Measurements from ENCODE around the gene TMTC2.
"Not testable (repeated sequence)": the region's sequence is repeated elsewhere in the genome, so short reads cannot be mapped to it uniquely, and the experiment has no call there.

Gene TMTC2

GRCh38 chr12:82793751-82794281, 107.1 kb downstream of the TMTC2 start:
- DNase-seq (ENCODE audit: low read depth): no peak

GRCh38 chr12:82797480-82797879, 110.8 kb downstream of the TMTC2 start:
- no peak for DNase-seq (ENCODE audit: low read depth)

DNA sequence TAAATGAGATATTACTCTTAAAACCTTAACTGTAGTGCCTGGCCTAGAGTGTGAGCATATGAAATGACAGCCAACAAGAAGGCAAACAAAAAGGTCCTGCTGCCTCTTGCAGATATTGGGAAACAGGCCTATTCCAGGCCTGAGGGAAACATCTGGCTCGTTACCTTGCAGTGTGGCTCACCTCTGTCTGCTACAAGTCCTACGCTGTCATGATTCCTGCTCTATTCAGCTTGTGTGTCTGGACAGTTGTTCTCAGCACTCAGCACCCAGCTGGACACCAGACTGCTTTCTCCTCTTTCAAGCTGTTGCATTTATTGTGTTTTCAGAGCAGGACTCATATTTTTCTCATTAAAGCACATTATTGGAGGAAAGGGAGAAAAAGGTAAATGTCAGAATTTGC, 113.5 kb downstream of the TMTC2 start:
- no peak for DNase-seq (ENCODE audit: low read depth)

DNA sequence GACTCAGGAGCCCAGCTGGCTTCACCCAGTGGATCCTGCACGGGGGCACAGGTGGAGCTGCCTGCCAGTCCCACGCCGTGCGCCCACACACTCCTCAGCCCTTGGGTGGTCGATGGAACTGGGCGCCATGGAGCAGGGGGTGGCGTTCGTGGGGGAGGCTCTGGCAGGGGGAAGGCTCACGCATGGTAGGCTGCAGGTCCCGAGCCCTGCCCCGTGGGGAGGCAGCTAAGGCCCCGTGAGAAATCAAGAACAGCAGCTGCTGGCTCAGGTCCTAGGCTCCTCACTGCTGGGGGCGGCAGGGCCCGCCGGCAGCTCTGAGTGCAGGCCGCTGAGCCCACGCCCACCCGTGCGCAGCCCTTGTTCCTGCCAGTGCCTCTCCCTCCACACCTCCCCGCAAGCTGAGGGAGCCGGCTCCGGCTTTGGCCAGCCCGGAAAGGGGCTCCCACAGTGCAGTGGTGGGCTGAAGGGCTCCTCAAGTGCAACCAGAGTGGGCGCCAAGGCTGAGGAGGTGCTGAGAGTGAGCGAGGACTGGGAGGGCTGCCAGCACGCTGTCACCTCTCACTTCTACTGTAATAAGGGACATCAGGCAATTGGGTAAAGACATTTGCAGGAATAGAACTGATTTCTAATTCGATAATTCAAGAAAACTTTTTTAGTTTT, 115.4 kb downstream of the TMTC2 start:
- no peak for DNase-seq (ENCODE audit: low read depth)

- DNase-seq (ENCODE audit: low read depth): no peak
Observed at GRCh38 chr12:82803201-82803600, 116.5 kb downstream of the TMTC2 start.

DNA sequence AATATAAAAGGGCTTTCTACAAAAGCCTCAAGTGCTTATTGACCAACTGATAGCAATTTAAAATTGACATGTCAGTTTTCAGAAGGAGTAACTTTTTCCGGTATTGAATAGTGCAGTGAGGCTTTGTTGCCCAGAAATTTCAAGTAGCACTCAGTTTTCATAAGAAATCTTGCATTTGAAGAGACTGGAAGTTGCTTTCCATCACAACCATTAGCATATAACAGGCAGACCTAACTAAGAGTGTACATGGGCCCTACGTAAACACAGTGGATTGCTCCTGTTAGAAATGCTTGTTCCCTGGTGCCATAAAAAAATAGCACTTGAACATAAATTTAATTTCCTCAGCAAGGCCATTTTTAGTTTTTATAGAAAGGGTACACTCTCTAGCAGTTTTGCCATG, 117.9 kb downstream of the TMTC2 start:
- no peak for DNase-seq (ENCODE audit: low read depth)

DNA sequence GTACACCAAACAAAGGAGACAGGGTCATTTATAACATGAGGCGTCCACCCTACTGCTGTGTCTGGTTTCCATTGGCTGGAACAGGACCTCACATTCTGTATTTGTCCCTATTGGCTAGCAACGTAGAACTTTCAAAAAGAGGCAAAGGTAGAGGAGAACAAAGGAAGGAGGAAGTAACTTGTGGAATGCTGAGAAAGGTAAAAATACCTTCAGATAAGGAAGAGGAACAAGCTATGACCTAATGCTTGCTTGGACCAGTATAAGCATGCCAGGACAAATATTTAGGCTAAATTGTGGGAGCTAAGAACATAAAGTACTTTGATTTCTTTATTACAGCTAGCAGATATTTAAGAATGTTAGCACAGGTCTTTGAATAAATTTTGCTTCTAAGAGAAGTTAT, 118.3 kb downstream of the TMTC2 start:
- not testable (repeated sequence) for DNase-seq (ENCODE audit: low read depth)

DNA sequence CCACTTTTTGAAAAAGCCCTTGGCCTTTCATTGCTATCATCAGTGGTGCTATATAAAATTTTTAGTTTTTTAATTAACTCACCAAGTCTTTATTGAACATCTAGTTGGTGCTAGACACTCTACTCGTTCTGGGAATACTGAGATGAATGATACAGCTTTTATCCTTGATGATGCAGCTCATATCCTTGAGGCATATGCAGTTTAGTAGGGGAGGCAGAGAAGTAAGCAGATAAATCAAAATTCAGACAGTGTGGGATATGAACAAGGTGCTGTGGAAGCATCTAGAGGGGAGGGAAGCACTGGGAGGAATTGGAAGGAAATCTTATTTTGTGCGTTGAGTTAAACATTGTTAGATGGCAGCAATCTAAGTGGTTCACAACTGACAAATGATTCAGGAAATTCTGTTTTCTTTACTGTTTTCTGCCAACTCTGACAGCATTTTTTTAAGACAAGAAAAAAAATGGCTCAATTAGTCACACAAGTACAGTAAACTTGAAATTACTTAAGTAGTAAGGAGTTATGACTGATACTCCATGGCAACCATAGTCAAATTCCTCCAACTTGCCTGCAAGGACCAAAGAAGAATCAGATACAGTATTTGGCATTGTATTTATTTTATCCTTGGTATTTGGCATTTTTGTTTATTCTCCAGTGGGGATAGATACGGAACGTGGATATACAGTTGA, 119.2 kb downstream of the TMTC2 start:
- DNase-seq (ENCODE audit: low read depth): no peak

DNA sequence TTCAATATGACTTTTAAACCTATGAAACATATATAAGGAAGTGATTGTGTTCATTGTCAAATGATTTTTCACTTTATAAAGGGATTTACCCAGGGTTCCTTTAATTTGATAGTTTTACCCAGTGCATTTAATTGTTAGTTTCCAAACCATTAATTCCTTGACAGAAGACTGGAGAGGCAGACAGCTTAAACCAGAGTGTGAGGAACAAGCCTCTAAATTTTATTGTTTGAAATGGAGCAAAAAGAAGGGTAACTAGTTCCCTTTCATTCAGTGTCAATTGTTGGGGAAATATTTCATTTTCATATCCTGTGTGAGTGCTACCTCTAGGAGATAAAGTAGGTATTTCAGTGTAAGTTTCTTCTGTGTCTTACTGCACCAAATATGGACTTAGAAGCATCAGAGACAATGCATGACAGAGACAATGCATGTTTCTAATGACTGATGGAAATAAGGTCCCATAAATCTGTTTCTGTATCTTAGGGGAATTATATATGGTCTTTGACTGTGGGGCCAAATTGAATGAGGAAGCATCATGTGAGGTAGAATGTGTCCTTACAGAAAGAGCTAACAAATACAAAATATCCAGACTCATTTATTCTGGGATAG, 120.5 kb downstream of the TMTC2 start:
- no peak for DNase-seq (ENCODE audit: low read depth)

GRCh38 chr12:82810568-82810967, 123.9 kb downstream of the TMTC2 start:
- no peak for DNase-seq (ENCODE audit: low read depth)

GRCh38 chr12:82817368-82817767, 130.7 kb downstream of the TMTC2 start:
- DNase-seq (ENCODE audit: low read depth): no peak

- no peak for DNase-seq (ENCODE audit: low read depth)
Observed at GRCh38 chr12:82818271-82819035, 131.7 kb downstream of the TMTC2 start.

- DNase-seq (ENCODE audit: low read depth): no peak
Observed at GRCh38 chr12:82826505-82826904, 139.8 kb downstream of the TMTC2 start.

DNA sequence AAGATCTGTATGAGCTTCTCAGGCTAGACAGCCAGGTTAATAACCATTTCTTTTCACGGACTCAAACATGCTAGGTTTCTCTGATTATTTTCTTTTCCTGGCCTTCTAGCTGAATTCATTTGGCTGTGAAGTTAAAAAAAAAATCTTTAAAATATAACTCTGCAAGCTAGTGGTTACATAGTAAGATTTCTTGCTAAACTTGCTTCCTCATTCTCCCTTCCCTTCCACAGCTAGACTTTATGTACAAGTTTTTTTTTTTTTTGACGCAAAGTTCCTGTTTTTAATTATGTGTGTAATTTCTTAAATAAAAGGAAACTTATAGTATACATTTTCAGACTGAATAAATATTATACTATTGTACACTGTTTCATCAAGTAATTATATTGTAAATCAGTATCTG, 145.4 kb downstream of the TMTC2 start:
- no peak for DNase-seq (ENCODE audit: low read depth)

DNA sequence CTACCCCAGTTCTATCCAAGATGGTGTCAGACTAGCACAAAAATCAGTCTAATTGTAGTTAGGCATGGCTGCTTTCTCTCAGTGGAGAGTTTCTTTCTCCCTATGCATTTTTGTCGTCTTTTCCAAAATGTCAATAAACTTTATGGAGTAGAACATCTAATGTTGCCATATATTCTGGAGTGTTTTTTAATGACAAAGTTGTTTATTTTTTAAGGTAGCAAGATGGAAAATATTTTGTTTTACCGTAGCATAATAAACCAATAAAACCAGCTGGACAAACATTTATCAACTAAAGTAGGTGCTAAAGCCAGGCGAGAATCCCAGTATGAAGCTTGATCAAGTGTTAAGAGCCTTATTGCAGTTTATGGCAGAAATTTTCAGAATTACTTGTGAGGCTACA, 146.3 kb downstream of the TMTC2 start:
- no peak for DNase-seq (ENCODE audit: low read depth)

GRCh38 chr12:82833481-82833880, 146.8 kb downstream of the TMTC2 start:
- no peak for DNase-seq (ENCODE audit: low read depth)

- DNase-seq (ENCODE audit: low read depth): no peak
Observed at GRCh38 chr12:82835217-82835616, 148.5 kb downstream of the TMTC2 start.

DNA sequence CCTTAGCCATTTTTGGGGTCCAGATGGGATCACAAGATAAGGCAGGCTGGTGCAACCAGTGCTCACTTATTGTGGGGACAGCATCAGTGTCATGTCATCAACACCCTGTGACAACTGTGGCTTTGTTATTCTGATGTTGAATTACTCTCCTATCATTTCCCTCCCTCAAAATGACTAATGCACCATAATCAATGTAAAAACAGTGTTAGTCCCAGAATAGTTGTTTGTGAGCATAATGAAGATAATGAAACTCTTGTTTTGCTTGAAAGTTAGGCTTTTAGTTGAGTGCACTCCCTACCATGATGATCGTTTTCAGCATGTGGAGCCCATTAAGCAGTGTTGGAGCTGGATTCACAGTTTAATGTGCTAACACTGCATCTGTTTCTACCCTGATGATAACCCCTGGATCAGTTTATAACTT, 151.4 kb downstream of the TMTC2 start:
- DNase-seq (ENCODE audit: low read depth): no peak

- DNase-seq (ENCODE audit: low read depth): no peak
Observed at GRCh38 chr12:82838827-82839226, 152.1 kb downstream of the TMTC2 start.

- no peak for DNase-seq (ENCODE audit: low read depth)
Observed at GRCh38 chr12:82839796-82840195, 153.1 kb downstream of the TMTC2 start.

GRCh38 chr12:82841487-82841904, 154.8 kb downstream of the TMTC2 start:
- no peak for DNase-seq (ENCODE audit: low read depth)

GRCh38 chr12:82842480-82842879, 155.8 kb downstream of the TMTC2 start:
- DNase-seq (ENCODE audit: low read depth): no peak

Measured in fibroblast of the conjunctiva (primary cell).